Esophagus squamous epithelium (tissue), 5 donors: ENCODE measurements around the gene AP2M1. TPM values are rescaled to one million over a fixed set of nuclear protein-coding genes. Genes with fewer than 3 reads are reported as not detected.
A peak's percentile ranks its signal among the peaks of the same experiment; 100 is the strongest.

Source experiments
- DNase-seq: peaks from one replicate; lab custom pipeline; 2025; lab: John Stamatoyannopoulos, UW
- H3K27ac ChIP-seq, 4 donors: fragments of 200-600 bp; sonication (generic); one replicate each; pipeline ENCODE4 v1.5.1; 2016 to 2019; ENCODE audit warnings: mild to moderate bottlenecking in 1 of 4
- H3K27me3 ChIP-seq, 4 donors: fragments of 200-600 bp; sonication (generic); 1 replicate in 3 of 4; 2 replicates in 1 of 4; pipeline versions ENCODE4 v1.5.1 to v1.6.0; 2017 to 2021; ENCODE audit warnings: antibody characterized with exemption in 1 of 4
- H3K36me3 ChIP-seq, 3 donors: fragments of 200-600 bp; sonication (generic); one replicate each; pipeline ENCODE4 v1.5.1; 2016 to 2019
- H3K4me1 ChIP-seq, 3 donors: fragments of 200-600 bp; sonication (generic); one replicate each; pipeline ENCODE4 v1.5.1; 2017 to 2019
- H3K4me3 ChIP-seq, 4 donors: fragments of 200-600 bp; sonication (generic); 1 replicate in 3 of 4; 2 replicates in 1 of 4; pipeline ENCODE4 v1.5.1; 2016 to 2019; ENCODE audit warnings: mild to moderate bottlenecking in 2 of 4, moderate library complexity in 1 of 4
- H3K9me3 ChIP-seq, 3 donors: fragments of 200-600 bp; sonication (generic); one replicate each; pipeline ENCODE4 v1.5.1; 2016 to 2019
- CTCF ChIP-seq, 6 experiments: fragments of 450-650 bp in 4 of 6; fragments of 200-600 bp in 2 of 6; sonication (generic) in 2 of 6; IDR thresholded peaks; one replicate each; pipeline ENCODE4 v1.5.1; 2016 to 2019; ENCODE audit warnings: antibody characterized with exemption in 6 of 6, mild to moderate bottlenecking in 4 of 6, moderate library complexity in 4 of 6
- POLR2A ChIP-seq, 4 donors: fragments of 450-650 bp; IDR thresholded peaks; one replicate each; pipeline ENCODE4 v1.6.1; 2017; ENCODE audit warnings: antibody characterized with exemption in 4 of 4, mild to moderate bottlenecking in 4 of 4, moderate library complexity in 3 of 4
- WGBS, 2 donors: methylation state at CpG; one replicate each; pipeline ENCODE4 v1.1.5; 2018; 5-methylcytosine and 5-hydroxymethylcytosine counted together
- intact Hi-C: fragments of 100-400 bp; cut with DNase I; formaldehyde crosslinking; loops from one replicate; pipeline ENCODE4 v1.15.0; 2022
- total RNA-seq, 4 donors: library from RNA; depleted of rRNA; stranded (reverse); fragments of >200 nt; gene quantifications; one replicate each; pipeline ENCODE4 v1.1.0, GENCODE V29; 2016
- donor health status: DM: yes; HTN: yes; CAD: no.

The AP2M1 gene
- total RNA-seq, 4 donors from 2014 or later: 139 to 212 (median 208) TPM

DNA sequence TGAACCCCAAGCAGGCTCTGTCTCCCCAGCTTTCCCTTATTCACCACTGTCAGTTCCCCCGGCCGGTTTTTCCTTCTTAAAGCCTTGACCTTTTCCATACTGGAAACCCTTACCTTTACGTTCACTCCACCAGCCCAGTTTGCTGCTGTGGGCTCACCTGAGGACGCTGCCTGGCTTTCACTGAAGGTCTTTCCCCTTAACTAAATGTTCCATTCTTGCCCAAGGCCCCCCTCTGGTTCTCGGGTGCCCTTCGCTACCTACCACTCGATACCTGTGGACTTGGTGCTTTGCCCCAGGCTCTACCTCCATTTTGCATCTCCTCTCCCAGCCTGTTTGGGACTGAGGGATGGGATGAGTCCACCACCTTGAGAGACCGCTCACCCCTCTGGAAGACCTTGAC is 851 bp downstream of the AP2M1 start:
- 4 to 17% methylated on average over 7 to 8 of the region's 8 CpGs for WGBS, 2 donors
- Histone ChIP-seq H3K4me3 (peak overlapping the region; percentile 97 to 100 (median 99)), H3K4me1 (peaks cover 48 to 77% (median 59%) of the 10 kb centered on the region in 3 donors), H3K27me3 (no peaks in the 10 kb centered on the region), H3K27ac (peak overlapping the region; percentile 96 to 98 (median 98)), H3K36me3 (peaks cover 29 to 54% (median 42%) of the 10 kb centered on the region in 3 donors), H3K9me3 (no peaks in the 10 kb centered on the region)
- TF ChIP-seq POLR2A (IDR thresholded peaks at IDR 0.05): no peak
- no peak for DNase-seq
- intact Hi-C loops: no loop called here

- WGBS, 2 donors: 16 to 21% methylated on average over 3 of the region's 3 CpGs
- no peaks in the 10 kb centered on the region for H3K9me3 ChIP-seq
- peak overlapping the region; percentile 96 to 98 (median 98) for H3K27ac ChIP-seq
- TF ChIP-seq POLR2A (IDR thresholded peaks at IDR 0.05) (no peak), CTCF (IDR thresholded peaks at IDR 0.05) (no peak)
- no peaks in the 10 kb centered on the region for H3K27me3 ChIP-seq
- no peak for DNase-seq
- peaks cover 48 to 73% (median 59%) of the 10 kb centered on the region in 3 donors for H3K4me1 ChIP-seq
- peak overlapping the region; percentile 97 to 100 (median 99) for H3K4me3 ChIP-seq
- peaks cover 30 to 54% (median 42%) of the 10 kb centered on the region in 3 donors for H3K36me3 ChIP-seq
- intact Hi-C loops: no loop called here
Measured at GRCh38 chr3:184175981-184176376, 1.3 kb downstream of the AP2M1 start.

DNA sequence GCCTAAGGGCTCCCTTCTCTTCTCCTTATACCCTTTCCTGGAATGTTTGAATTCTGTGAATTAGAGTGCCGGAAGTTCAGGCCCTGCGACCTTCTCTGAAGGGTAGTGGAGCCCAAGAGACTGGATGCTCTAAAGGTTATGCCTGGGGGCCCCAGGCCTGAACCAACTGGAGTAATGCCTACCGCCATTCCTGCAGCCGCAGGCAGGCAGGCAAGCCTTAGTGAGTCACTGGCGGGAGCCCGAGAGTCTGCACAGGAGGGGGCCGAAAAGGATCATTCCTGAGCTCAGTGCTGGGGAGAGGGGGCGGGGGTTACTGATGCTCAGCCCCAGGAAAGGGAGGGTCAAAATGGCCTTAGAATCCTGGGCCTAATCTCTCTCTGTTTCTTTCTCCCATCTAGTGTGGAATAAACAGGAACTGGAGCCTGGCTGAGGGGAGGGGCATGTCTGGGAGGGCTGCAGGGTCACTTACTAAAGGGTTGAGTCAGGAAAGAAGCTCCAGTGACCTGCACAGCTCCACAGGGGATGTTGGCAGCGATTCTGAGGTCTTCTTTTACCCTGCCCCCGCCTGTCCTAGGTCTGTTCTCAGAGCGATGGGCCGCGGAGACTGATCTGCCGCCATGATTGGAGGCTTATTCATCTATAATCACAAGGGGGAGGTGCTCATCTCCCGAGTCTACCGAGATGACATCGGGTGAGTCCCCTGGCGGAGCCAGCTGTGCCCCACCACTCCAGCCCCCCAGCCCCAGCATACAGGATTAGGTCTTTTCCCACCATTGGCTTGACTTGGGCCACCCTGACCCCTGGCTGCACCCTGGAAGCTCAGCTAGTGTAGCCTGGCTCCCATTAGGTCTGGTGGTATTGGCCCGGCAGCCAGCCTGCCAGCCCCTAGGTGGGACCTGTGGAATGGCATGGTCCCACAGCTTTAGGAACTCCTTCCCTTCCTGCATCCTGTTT is 2.0 kb downstream of the AP2M1 start:
- H3K9me3 ChIP-seq: no peaks in the 10 kb centered on the region
- no peak for TF ChIP-seq CTCF (IDR thresholded peaks at IDR 0.05)
- no peak for TF ChIP-seq POLR2A (IDR thresholded peaks at IDR 0.05)
- H3K27me3 ChIP-seq: no peaks in the 10 kb centered on the region
- H3K4me3 ChIP-seq: peak overlapping the region; percentile 97 to 100 (median 99)
- 27 to 36% methylated on average over 9 to 15 of the region's 19 CpGs for WGBS, 2 donors
- H3K27ac ChIP-seq: peak overlapping the region; percentile 96 to 98 (median 98)
- intact Hi-C loops: no loop called here
- DNase-seq: no peak
- peaks cover 37 to 54% (median 47%) of the 10 kb centered on the region in 3 donors for H3K36me3 ChIP-seq
- peaks cover 43 to 66% (median 54%) of the 10 kb centered on the region in 3 donors for H3K4me1 ChIP-seq

DNA sequence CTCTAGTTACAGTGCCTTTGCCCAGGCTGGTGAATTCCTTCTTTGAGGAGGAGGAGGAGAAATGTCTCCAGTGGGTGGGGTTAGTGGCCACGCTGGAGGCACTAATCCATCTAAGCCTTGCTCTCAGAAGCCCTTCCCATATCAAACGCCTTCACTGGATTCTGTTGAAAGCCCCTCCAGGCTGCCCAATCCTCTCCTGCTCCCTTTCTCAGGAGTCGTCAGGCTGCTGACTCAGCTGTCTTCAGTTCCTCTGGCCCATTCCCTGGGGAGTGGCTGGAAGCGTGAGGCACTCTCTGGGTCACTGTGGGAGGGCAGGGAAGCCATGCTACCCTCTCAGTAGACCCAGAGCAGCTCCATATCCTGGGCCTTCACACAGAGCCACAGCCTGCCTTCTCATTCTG is 2.7 kb downstream of the AP2M1 start:
- Histone ChIP-seq H3K27ac (peak overlapping the region; percentile 96 to 98 (median 98)), H3K4me1 (peaks cover 39 to 59% (median 47%) of the 10 kb centered on the region in 3 donors), H3K36me3 (peaks cover 44 to 57% (median 53%) of the 10 kb centered on the region in 3 donors), H3K4me3 (peak overlapping the region in 3 of 4 donors; percentile 97 to 100 (median 99)), H3K27me3 (no peaks in the 10 kb centered on the region), H3K9me3 (no peaks in the 10 kb centered on the region)
- intact Hi-C loops: no loop called here
- no peak for DNase-seq
- TF ChIP-seq CTCF (IDR thresholded peaks at IDR 0.05): no peak
- no peak for TF ChIP-seq POLR2A (IDR thresholded peaks at IDR 0.05)
- WGBS, 2 donors: 19 to 31% methylated on average over 4 of the region's 4 CpGs

GRCh38 chr3:184177767-184178306 is 3.2 kb downstream of the AP2M1 start:
- peaks cover 39 to 54% (median 45%) of the 10 kb centered on the region in 3 donors for H3K4me1 ChIP-seq
- intact Hi-C loops: no loop called here
- no peak for DNase-seq
- peaks cover 49 to 62% (median 58%) of the 10 kb centered on the region in 3 donors for H3K36me3 ChIP-seq
- H3K27me3 ChIP-seq: no peaks in the 10 kb centered on the region
- H3K9me3 ChIP-seq: no peaks in the 10 kb centered on the region
- peak overlapping the region in 3 of 4 donors; percentile 97 to 98 (median 98) for H3K27ac ChIP-seq
- TF ChIP-seq CTCF (IDR thresholded peaks at IDR 0.05): no peak
- no peak for TF ChIP-seq POLR2A (IDR thresholded peaks at IDR 0.05)
- 89 to 91% methylated on average over 13 of the region's 14 CpGs for WGBS, 2 donors
- peak overlapping the region in 1 of 4 donors; percentile 99 for H3K4me3 ChIP-seq
